ENCODE measurements around the gene RBM47. TPM values are rescaled to one million over a fixed set of nuclear protein-coding genes. Genes with fewer than 3 reads are reported as not detected.

RBM47 gene
- total RNA-seq, 1 donor from 2014 or later: 108 TPM

DNA sequence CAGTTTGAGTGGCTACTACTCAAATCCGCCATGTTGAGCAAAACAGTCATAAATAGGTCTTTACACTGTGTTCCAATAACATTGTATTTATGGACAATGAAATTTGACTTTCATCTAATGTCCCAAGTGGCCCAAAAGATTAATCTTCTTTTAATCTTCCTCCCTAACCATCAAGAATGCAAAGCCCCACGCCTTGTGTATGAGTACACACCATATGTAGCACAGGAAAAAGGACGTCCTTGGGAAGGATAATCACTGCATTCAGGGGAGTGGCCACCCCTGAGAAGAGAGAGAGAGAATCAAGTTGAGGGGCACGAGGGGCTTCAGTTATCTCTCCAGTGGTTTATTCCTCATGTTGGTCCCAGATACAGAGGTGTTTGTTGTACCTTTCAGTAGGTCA is 33.1 kb downstream of the RBM47 start:
- DNase-seq (no peak), ATAC-seq (no peak)
- Histone ChIP-seq H3K27me3 (ENCODE audit: low read depth) (no peaks in the 10 kb centered on the region), H3K4me1 (no peaks in the 10 kb centered on the region), H3K27ac (no peak overlapping the region), H3K4me3 (no peak overlapping the region), H3K36me3 (peaks cover 14% of the 10 kb centered on the region), H3K9me3 (no peaks in the 10 kb centered on the region)
- intact Hi-C loops (cut with DNase I): no loop called here
- TF ChIP-seq, protein P1, sequence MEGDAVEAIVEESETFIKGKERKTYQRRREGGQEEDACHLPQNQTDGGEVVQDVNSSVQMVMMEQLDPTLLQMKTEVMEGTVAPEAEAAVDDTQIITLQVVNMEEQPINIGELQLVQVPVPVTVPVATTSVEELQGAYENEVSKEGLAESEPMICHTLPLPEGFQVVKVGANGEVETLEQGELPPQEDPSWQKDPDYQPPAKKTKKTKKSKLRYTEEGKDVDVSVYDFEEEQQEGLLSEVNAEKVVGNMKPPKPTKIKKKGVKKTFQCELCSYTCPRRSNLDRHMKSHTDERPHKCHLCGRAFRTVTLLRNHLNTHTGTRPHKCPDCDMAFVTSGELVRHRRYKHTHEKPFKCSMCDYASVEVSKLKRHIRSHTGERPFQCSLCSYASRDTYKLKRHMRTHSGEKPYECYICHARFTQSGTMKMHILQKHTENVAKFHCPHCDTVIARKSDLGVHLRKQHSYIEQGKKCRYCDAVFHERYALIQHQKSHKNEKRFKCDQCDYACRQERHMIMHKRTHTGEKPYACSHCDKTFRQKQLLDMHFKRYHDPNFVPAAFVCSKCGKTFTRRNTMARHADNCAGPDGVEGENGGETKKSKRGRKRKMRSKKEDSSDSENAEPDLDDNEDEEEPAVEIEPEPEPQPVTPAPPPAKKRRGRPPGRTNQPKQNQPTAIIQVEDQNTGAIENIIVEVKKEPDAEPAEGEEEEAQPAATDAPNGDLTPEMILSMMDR (IDR thresholded peaks at IDR 0.05): no peak

DNA sequence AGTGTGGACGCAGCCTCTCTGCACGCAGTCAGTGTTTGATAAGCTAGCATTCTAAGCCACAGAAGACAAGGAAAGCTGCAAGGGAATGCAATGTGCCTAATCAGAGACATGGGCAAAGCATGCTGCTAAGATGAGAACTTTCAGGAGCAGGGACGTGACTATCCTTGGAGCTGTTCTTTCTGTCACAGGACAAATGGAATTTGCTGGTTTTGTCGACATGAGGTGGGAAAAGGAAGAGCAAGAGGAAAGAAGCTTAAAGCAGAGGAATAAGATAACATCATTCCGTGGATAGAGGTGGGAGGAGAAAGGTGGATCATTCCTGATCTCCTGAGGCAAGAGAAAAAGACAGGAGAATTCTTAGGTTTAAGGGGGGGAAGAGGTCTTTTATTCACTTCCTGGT is 33.7 kb downstream of the RBM47 start:
- intact Hi-C loops (cut with DNase I): no loop called here
- Histone ChIP-seq H3K4me1 (no peaks in the 10 kb centered on the region), H3K27me3 (ENCODE audit: low read depth) (no peaks in the 10 kb centered on the region), H3K4me3 (no peak overlapping the region), H3K9me3 (no peaks in the 10 kb centered on the region), H3K36me3 (peaks cover 14% of the 10 kb centered on the region), H3K27ac (no peak overlapping the region)
- ATAC-seq (no peak), DNase-seq (no peak)
- TF ChIP-seq, protein P1 (IDR thresholded peaks at IDR 0.05): no peak

DNA sequence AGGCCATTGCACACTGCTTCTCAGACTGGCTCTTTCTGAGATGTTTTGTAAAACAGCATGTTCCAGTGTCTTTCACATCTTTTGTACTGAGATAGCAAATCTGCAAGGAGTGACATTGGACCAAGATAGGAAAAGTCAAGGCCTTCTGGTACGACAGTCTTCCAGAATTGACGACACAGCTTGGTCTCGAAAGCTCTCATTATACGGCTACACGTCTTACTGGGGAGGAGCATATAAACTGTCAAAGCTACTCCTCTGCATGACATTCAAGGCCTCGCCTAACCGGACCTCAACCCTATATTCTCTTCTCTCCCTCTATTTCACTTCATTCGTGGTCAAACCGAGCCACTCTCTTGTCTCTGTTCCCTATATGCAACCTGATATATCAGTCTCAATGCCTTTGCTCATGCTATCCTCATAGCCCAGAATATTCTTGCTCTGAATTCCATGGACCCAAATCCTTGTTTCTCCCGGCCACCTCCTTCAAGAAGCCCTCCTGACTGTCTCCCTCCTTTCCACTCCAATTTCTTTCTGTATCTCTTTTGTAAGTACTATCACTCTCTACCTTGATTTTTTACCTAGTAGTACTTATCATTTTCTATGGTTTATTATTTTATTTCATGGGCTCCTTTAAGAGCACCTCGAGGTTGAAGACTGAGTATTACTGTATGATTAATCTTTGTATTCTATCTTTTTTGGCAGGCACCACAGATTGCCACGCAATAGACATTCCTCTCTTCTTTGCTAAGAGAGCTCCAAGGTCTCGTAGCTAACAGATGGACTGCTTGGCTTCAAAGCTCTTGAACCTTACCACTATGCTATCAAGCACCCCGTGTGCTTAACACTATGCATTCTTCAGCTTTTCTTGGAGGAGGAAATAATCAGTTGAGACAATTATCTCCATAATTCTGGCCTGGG is 35.1 kb downstream of the RBM47 start:
- DNase-seq (no peak), ATAC-seq (no peak)
- TF ChIP-seq, protein P1 (IDR thresholded peaks at IDR 0.05): no peak
- Histone ChIP-seq H3K4me1 (no peaks in the 10 kb centered on the region), H3K27me3 (ENCODE audit: low read depth) (no peaks in the 10 kb centered on the region), H3K9me3 (no peaks in the 10 kb centered on the region), H3K36me3 (peaks cover 14% of the 10 kb centered on the region), H3K4me3 (no peak overlapping the region), H3K27ac (no peak overlapping the region)
- intact Hi-C loops (cut with DNase I): no loop called here

DNA sequence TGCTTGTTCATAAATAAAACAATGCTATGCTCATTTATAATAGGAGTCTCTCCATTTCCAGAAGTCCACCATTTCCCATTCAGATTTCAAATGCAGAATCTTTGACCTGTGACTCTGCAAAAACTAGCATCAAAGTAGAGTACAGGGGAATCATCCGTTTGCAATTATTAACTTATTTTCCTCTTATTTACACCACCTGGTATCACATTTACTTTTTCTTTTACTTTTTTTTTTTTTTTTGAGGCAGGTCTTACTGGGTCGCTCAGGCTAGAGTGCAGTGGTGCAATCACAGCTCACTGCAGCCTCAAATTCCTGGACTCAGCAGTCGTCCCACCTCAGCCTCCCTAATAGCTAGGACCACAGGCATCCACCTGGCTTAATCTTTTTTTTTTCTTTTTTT is 37.6 kb downstream of the RBM47 start:
- TF ChIP-seq, protein P1 (IDR thresholded peaks at IDR 0.05): no peak
- intact Hi-C loops (cut with DNase I): no loop called here
- no peak for DNase-seq
- Histone ChIP-seq H3K27me3 (ENCODE audit: low read depth) (no peaks in the 10 kb centered on the region), H3K36me3 (peaks cover 14% of the 10 kb centered on the region), H3K4me1 (peaks cover 15% of the 10 kb centered on the region), H3K4me3 (no peak overlapping the region), H3K9me3 (no peaks in the 10 kb centered on the region), H3K27ac (no peak overlapping the region)
- ATAC-seq: no peak

DNA sequence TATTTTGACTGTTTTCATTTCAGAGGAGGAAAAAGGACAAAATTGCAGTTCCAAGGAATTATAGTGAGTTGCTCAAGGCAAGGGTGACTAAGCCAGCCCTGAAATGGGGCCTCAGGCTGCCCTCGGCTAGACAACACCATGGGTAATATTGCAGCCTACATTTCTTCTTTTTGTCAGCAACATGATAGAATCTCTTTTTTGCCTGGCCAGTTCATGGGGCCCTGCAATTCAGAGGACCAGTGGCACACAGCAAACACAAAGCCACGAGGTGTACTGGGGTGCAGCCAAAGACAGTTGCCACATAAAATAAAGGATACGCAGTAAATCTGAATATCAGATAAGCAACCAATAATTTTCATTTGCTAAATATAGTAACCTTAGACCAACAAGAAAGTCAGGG is 41.8 kb downstream of the RBM47 start:
- TF ChIP-seq, protein P1 (IDR thresholded peaks at IDR 0.05): no peak
- no peaks in the 10 kb centered on the region for H3K27me3 ChIP-seq (ENCODE audit: low read depth)
- no peak overlapping the region for H3K4me3 ChIP-seq
- H3K4me1 ChIP-seq: peaks cover 35% of the 10 kb centered on the region
- no peaks in the 10 kb centered on the region for H3K9me3 ChIP-seq
- ATAC-seq (peak; percentile 64 to 77), DNase-seq (peak; percentile 60)
- peak overlapping the region; percentile 56 for H3K27ac ChIP-seq
- intact Hi-C loops (cut with DNase I): no loop called here
- no peaks in the 10 kb centered on the region for H3K36me3 ChIP-seq

Measured in lower lobe of right lung (tissue), 2 donors.